Measurements from ENCODE around the gene MOGAT2. TPM values are rescaled to one million over a fixed set of nuclear protein-coding genes. Genes with fewer than 3 reads are reported as not detected.
"Not testable (repeated sequence)": the region's sequence is repeated elsewhere in the genome, so short reads cannot be mapped to it uniquely, and the experiment has no call there.

The MOGAT2 gene
- total RNA-seq, 2 donors from 2014 or later = not detected

- Mint-ChIP-seq H3K27me3 (ENCODE audit: insufficient read depth) (peaks cover 24% of the 10 kb centered on the region), H3K9me3 (peaks cover 21% of the 10 kb centered on the region), H3K27ac (no peak overlapping the region), H3K36me3 (ENCODE audit: low read depth) (peaks cover 4% of the 10 kb centered on the region), H3K4me1 (no peaks in the 10 kb centered on the region), H3K4me3 (no peak overlapping the region)
- Histone ChIP-seq H3K4me1 (ENCODE audit: control insufficient read depth, insufficient read depth, low read length) (no peaks in the 10 kb centered on the region), H3K27me3 (ENCODE audit: control insufficient read depth, insufficient read depth, low read length, poor library complexity, severe bottlenecking) (no peaks in the 10 kb centered on the region), H3K9me3 (ENCODE audit: control insufficient read depth, low read length) (peaks cover 6% of the 10 kb centered on the region), H3K4me3 (ENCODE audit: low read length) (no peak overlapping the region), H3K36me3 (ENCODE audit: control insufficient read depth, insufficient read depth, low read length) (no peaks in the 10 kb centered on the region), H3K9ac (ENCODE audit: extremely low read depth, low read length, poor library complexity, severe bottlenecking) (no peak overlapping the region), H3K27ac (ENCODE audit: low read depth, low read length) (no peak overlapping the region)
- DNase-seq = peak; percentile 32
- no peak for TF ChIP-seq CTCF (conservative IDR thresholded peaks at IDR 0.05)
- whole genome bisulfite sequencing, 2 experiments (ENCODE audit: insufficient coverage in 1 of 2, insufficient read length in 1 of 2) = 78 to 83% methylated on average over 6 to 9 of the region's 9 CpGs
Measured at GRCh38 chr11:75743711-75744563, 26.3 kb downstream of the MOGAT2 start.

- H3K27me3 ChIP-seq (ENCODE audit: control insufficient read depth, insufficient read depth, low read length, poor library complexity, severe bottlenecking) = no peaks in the 10 kb centered on the region
- 89 to 91% methylated on average over 5 of the region's 5 CpGs for WGBS, 2 experiments (ENCODE audit: insufficient coverage in 1 of 2, insufficient read length in 1 of 2)
- no peak overlapping the region for H3K27ac ChIP-seq (ENCODE audit: low read depth, low read length)
- H3K9me3 Mint-ChIP-seq = peaks cover 19% of the 10 kb centered on the region
- no peaks in the 10 kb centered on the region for H3K4me1 ChIP-seq (ENCODE audit: control insufficient read depth, insufficient read depth, low read length)
- TF ChIP-seq CTCF (conservative IDR thresholded peaks at IDR 0.05) = no peak
- peaks cover 19% of the 10 kb centered on the region for H3K27me3 Mint-ChIP-seq (ENCODE audit: insufficient read depth)
- peak; percentile 40 for DNase-seq
- H3K9me3 ChIP-seq (ENCODE audit: control insufficient read depth, low read length) = peaks cover 5% of the 10 kb centered on the region
- H3K27ac Mint-ChIP-seq = no peak overlapping the region
- H3K36me3 ChIP-seq (ENCODE audit: control insufficient read depth, insufficient read depth, low read length) = no peaks in the 10 kb centered on the region
- H3K4me1 Mint-ChIP-seq = no peaks in the 10 kb centered on the region
- no peak overlapping the region for H3K4me3 ChIP-seq (ENCODE audit: low read length)
- peaks cover 4% of the 10 kb centered on the region for H3K36me3 Mint-ChIP-seq (ENCODE audit: low read depth)
- H3K9ac ChIP-seq (ENCODE audit: extremely low read depth, low read length, poor library complexity, severe bottlenecking) = no peak overlapping the region
- H3K4me3 Mint-ChIP-seq = no peak overlapping the region
Measured at GRCh38 chr11:75745807-75746206, 28.2 kb downstream of the MOGAT2 start.

- 41% methylated on average over 4 of the region's 26 CpGs; no CpG with 5 or more reads in 1 of the 2 experiments for WGBS, 2 experiments (ENCODE audit: insufficient coverage in 1 of 2, insufficient read length in 1 of 2)
- not testable (repeated sequence) for H3K4me1 ChIP-seq (ENCODE audit: control insufficient read depth, insufficient read depth, low read length); H3K27ac ChIP-seq (ENCODE audit: low read depth, low read length); DNase-seq; H3K4me3 ChIP-seq (ENCODE audit: low read length); H3K36me3 ChIP-seq (ENCODE audit: control insufficient read depth, insufficient read depth, low read length); H3K27me3 ChIP-seq (ENCODE audit: control insufficient read depth, insufficient read depth, low read length, poor library complexity, severe bottlenecking); H3K36me3 Mint-ChIP-seq (ENCODE audit: low read depth); H3K9ac ChIP-seq (ENCODE audit: extremely low read depth, low read length, poor library complexity, severe bottlenecking); H3K4me1 Mint-ChIP-seq; H3K9me3 ChIP-seq (ENCODE audit: control insufficient read depth, low read length)
- Mint-ChIP-seq H3K9me3 (peaks cover 19% of the 10 kb centered on the region), H3K27me3 (ENCODE audit: insufficient read depth) (peaks cover 15% of the 10 kb centered on the region), H3K4me3 (peak overlapping the region; percentile 37), H3K27ac (peak overlapping the region; percentile 80)
Measured at GRCh38 chr11:75748729-75749273, 31.2 kb downstream of the MOGAT2 start.

- H3K4me3 ChIP-seq (ENCODE audit: low read length); H3K27me3 ChIP-seq (ENCODE audit: control insufficient read depth, insufficient read depth, low read length, poor library complexity, severe bottlenecking): not testable (repeated sequence)
Measured at GRCh38 chr11:75754933-75755332, 37.3 kb downstream of the MOGAT2 start.

More at GRCh38 chr11:75754933-75755332, 37.3 kb downstream of the MOGAT2 start:
- H3K27me3 Mint-ChIP-seq (ENCODE audit: insufficient read depth); H3K4me1 ChIP-seq (ENCODE audit: control insufficient read depth, insufficient read depth, low read length); H3K4me3 Mint-ChIP-seq; H3K36me3 Mint-ChIP-seq (ENCODE audit: low read depth); H3K27ac ChIP-seq (ENCODE audit: low read depth, low read length); DNase-seq; H3K36me3 ChIP-seq (ENCODE audit: control insufficient read depth, insufficient read depth, low read length); H3K9me3 ChIP-seq (ENCODE audit: control insufficient read depth, low read length); H3K9me3 Mint-ChIP-seq; H3K9ac ChIP-seq (ENCODE audit: extremely low read depth, low read length, poor library complexity, severe bottlenecking); H3K27ac Mint-ChIP-seq: not testable (repeated sequence)
- H3K4me1 Mint-ChIP-seq = peaks cover 11% of the 10 kb centered on the region
